Activated CD4-positive, alpha-beta T cell treated with anti-CD3 and anti-CD28 coated beads, Interleukin-2, Interleukin-6, amounts not matched to agents 100 ng/mL and 50 ng/mL, durations not matched to agents 16 hours and 8 hours (primary cell): Measurements from ENCODE around the gene WBP1.
A peak's percentile ranks its signal among the peaks of the same experiment; 100 is the strongest.

Experiments used
- DNase-seq: peaks from one replicate; pipeline ENCODE4 v3.0.0-alpha.2; 2020

Gene WBP1

GRCh38 chr2:74505448-74506246, 47.4 kb downstream of the WBP1 start:
- no peak for DNase-seq

- DNase-seq = peak; percentile 98
These were observed 49.1 kb downstream of the WBP1 start, which contains the start of gene PCGF1 for GRCh38 chr2:74507145-74507925. Gene PCGF1 (minus strand): TSS chr2:74507695. CDS start chr2:74507668, 27 bp downstream.

GRCh38 chr2:74507926-74508520, 49.8 kb downstream of the WBP1 start:
- no peak for DNase-seq

- DNase-seq = no peak
These were observed 52.0 kb downstream of the WBP1 start for GRCh38 chr2:74510272-74510671.
